HL-60 (cell line): ENCODE measurements around the gene TSPO.

Experiments used
- DNase-seq, 2 experiments: peaks; one replicate each; pipeline ENCODE4 v3.0.0-alpha.2; 2010 to 2020; ENCODE audit warnings: low read depth in 1 of 2, low spot score in 1 of 2
- H3K27ac ChIP-seq: fragments of 250-450 bp; sonication (Bioruptor Pico); replicated peaks from 2 replicates; pipeline ENCODE4 v1.5.1; 2020; ENCODE audit warnings: mild to moderate bottlenecking, moderate library complexity
- H3K27me3 ChIP-seq: fragments of 250-450 bp; sonication (Bioruptor Pico); 2 replicates; pipeline ENCODE4 v1.5.1; 2021; ENCODE audit warnings: mild to moderate bottlenecking, moderate library complexity; ENCODE audit not compliant: insufficient read depth, poor library complexity, severe bottlenecking
- H3K4me3 ChIP-seq: replicated peaks from 2 replicates; pipeline ENCODE4 v1.5.1; 2011; ENCODE audit warnings: mild to moderate bottlenecking, control low read depth, low read length; ENCODE audit not compliant: insufficient read depth
- CTCF ChIP-seq: IDR thresholded peaks from one replicate; pipeline ENCODE4 v1.5.1; 2011; ENCODE audit warnings: low read length, control low read depth, inconsistent platforms; ENCODE audit not compliant: insufficient read depth
- GABPA ChIP-seq: IDR thresholded peaks from 2 replicates; pipeline ENCODE4 v1.6.1; 2012; ENCODE audit warnings: low read depth
- POLR2AphosphoS5 ChIP-seq: IDR thresholded peaks from 2 replicates; pipeline ENCODE4 v1.6.1; 2012; ENCODE audit warnings: low read depth
- REST ChIP-seq: IDR thresholded peaks from 2 replicates; pipeline ENCODE4 v1.6.1; 2012; ENCODE audit warnings: low read depth; ENCODE audit not compliant: insufficient replicate concordance
- SPI1 ChIP-seq: IDR thresholded peaks from 2 replicates; pipeline ENCODE4 v1.6.1; 2012; ENCODE audit warnings: low read depth, mild to moderate bottlenecking, borderline replicate concordance

The TSPO gene

GRCh38 chr22:43176090-43176489 is 24.7 kb downstream of the TSPO start:
- no peak for TF ChIP-seq SPI1
- TF ChIP-seq POLR2AphosphoS5 = no peak
- no peak for TF ChIP-seq CTCF
- no peak for TF ChIP-seq GABPA
- no peak for TF ChIP-seq REST
- no peak for DNase-seq
- Histone ChIP-seq H3K4me3 (no peak overlapping the region), H3K27ac (no peak overlapping the region), H3K27me3 (no peaks in the 10 kb centered on the region)

- H3K4me3 ChIP-seq = no peak overlapping the region
- DNase-seq = no peak
- H3K27ac ChIP-seq = no peak overlapping the region
- TF ChIP-seq SPI1 (no peak), GABPA (no peak), CTCF (no peak), POLR2AphosphoS5 (no peak)
- H3K27me3 ChIP-seq = no peaks in the 10 kb centered on the region
Observed at GRCh38 chr22:43177479-43177878, 26.1 kb downstream of the TSPO start.

- TF ChIP-seq GABPA (no peak), POLR2AphosphoS5 (no peak), CTCF (no peak), SPI1 (no peak), REST (no peak)
- no peaks in the 10 kb centered on the region for H3K27me3 ChIP-seq
- no peak overlapping the region for H3K4me3 ChIP-seq
- DNase-seq = no peak
- H3K27ac ChIP-seq = no peak overlapping the region
Observed at GRCh38 chr22:43179146-43179910, 28.0 kb downstream of the TSPO start.

- Histone ChIP-seq H3K27me3 (no peaks in the 10 kb centered on the region), H3K4me3 (no peak overlapping the region), H3K27ac (no peak overlapping the region)
- TF ChIP-seq CTCF (no peak), REST (no peak), POLR2AphosphoS5 (0 out of 2 replicates have a peak, but pooled peaks have one; percentile 32)
- DNase-seq = no peak
Observed at GRCh38 chr22:43179911-43180195, 28.5 kb downstream of the TSPO start.
